Colonic mucosa (tissue), 4 donors: ENCODE data around the gene JAG2. TPM values are rescaled to one million over a fixed set of nuclear protein-coding genes. Genes with fewer than 3 reads are reported as not detected.

Experiments used
- DNase-seq: peaks from one replicate; pipeline ENCODE4 v3.0.0-alpha.2; 2020
- H3K27ac ChIP-seq: fragments of 200-600 bp; one replicate; pipeline ENCODE4 v1.8.0; 2021
- H3K27me3 ChIP-seq: fragments of 200-600 bp; one replicate; pipeline ENCODE4 v1.8.0; 2021
- H3K36me3 ChIP-seq: fragments of 200-600 bp; one replicate; pipeline ENCODE4 v1.8.0; 2021
- H3K4me1 ChIP-seq: fragments of 200-600 bp; one replicate; pipeline ENCODE4 v1.8.0; 2021; ENCODE audit warnings: mild to moderate bottlenecking
- H3K4me3 ChIP-seq: fragments of 200-600 bp; one replicate; pipeline ENCODE4 v1.8.0; 2021
- H3K9ac ChIP-seq, 2 donors: one replicate each; pipeline ENCODE4 v1.7.0; 2013; ENCODE audit warnings: control low read depth in 2 of 2, low read depth in 2 of 2, low read length in 2 of 2
- H3K9me3 ChIP-seq: fragments of 200-600 bp; one replicate; pipeline ENCODE4 v1.8.0; 2021
- intact Hi-C: fragments of 100-400 bp; cut with DNase I; formaldehyde crosslinking; loops from one replicate; pipeline ENCODE4 v1.14.1; 2022
- total RNA-seq, 2 donors: library from RNA; stranded (reverse); fragmentation: NEBNext Ultra II Directional in 1 of 2; extraction: Animal tissue kit (Norgen Biotek cat#: 25700) in 1 of 2; gene quantifications; one replicate each; pipeline ENCODE4 v1.2.1, GENCODE V29; 2021
- TF ChIP-seq, protein P1 (sequence below): fragments of 200-600 bp; IDR thresholded peaks from one replicate; pipeline ENCODE4 v1.8.0; 2022; ENCODE audit warnings: antibody characterized with exemption, mild to moderate bottlenecking
- donor health status: healthy.
- donor health status: DM: no; HTN: no; CAD: no.
- donor health status: DM: no; HTN: no; CAD: no.

The JAG2 gene
- total RNA-seq, 2 donors from 2014 or later = 8.2 to 11.0 TPM

DNA sequence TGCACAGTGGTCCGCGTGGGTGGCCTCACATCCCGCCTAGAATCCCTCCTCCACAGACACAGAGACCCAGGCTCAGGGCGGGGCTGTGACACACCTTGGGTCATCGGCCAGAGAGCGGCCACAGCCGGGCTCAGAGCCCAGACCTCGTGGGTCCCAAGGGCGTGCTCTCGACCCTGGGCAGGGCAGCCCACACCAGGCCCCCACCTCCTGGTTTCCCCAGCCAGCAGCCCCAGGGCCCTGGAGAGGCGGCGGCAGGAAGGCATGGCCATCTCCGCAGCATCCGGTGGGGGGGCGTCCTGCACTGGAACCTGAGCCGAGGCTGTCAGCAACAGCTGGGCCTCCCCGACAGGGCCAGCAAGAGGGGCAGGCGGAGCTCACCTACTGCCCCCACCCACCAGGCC is 15.2 kb downstream of the JAG2 start:
- Histone ChIP-seq H3K4me1 (no peaks in the 10 kb centered on the region), H3K9ac (no peak overlapping the region), H3K27ac (no peak overlapping the region), H3K36me3 (no peaks in the 10 kb centered on the region), H3K9me3 (no peaks in the 10 kb centered on the region), H3K4me3 (no peak overlapping the region), H3K27me3 (no peaks in the 10 kb centered on the region)
- intact Hi-C loops = no loop called here
- no peak for DNase-seq
- TF ChIP-seq, protein P1, sequence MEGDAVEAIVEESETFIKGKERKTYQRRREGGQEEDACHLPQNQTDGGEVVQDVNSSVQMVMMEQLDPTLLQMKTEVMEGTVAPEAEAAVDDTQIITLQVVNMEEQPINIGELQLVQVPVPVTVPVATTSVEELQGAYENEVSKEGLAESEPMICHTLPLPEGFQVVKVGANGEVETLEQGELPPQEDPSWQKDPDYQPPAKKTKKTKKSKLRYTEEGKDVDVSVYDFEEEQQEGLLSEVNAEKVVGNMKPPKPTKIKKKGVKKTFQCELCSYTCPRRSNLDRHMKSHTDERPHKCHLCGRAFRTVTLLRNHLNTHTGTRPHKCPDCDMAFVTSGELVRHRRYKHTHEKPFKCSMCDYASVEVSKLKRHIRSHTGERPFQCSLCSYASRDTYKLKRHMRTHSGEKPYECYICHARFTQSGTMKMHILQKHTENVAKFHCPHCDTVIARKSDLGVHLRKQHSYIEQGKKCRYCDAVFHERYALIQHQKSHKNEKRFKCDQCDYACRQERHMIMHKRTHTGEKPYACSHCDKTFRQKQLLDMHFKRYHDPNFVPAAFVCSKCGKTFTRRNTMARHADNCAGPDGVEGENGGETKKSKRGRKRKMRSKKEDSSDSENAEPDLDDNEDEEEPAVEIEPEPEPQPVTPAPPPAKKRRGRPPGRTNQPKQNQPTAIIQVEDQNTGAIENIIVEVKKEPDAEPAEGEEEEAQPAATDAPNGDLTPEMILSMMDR = no peak

DNA sequence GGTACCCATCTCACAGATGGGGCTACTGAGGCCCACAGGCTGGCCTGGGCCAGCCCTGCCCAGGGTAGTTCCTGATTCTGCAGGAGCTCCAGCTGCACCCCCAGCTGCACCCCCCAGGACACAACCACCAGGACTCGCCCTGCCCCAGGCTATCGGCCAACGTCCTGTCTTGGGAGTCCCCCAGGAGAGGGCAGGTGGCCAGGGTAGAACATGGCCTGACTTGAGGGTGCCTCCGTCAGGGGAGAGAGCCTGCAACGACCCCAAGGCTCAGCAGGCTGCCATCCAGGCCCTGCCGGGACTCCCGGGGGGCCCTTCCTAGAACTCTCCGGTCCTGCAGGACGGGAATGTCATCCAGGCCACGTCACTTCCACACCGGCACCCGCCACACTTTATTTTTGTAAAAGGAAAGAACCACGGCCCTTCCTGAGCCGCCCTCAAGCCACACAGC is 15.8 kb downstream of the JAG2 start:
- H3K27me3 ChIP-seq = no peaks in the 10 kb centered on the region
- no peak overlapping the region for H3K27ac ChIP-seq
- no peaks in the 10 kb centered on the region for H3K9me3 ChIP-seq
- no peak overlapping the region for H3K4me3 ChIP-seq
- intact Hi-C loops = no loop called here
- TF ChIP-seq, protein P1 = no peak
- H3K36me3 ChIP-seq = no peaks in the 10 kb centered on the region
- DNase-seq = no peak
- H3K4me1 ChIP-seq = no peaks in the 10 kb centered on the region
- H3K9ac ChIP-seq = no peak overlapping the region

DNA sequence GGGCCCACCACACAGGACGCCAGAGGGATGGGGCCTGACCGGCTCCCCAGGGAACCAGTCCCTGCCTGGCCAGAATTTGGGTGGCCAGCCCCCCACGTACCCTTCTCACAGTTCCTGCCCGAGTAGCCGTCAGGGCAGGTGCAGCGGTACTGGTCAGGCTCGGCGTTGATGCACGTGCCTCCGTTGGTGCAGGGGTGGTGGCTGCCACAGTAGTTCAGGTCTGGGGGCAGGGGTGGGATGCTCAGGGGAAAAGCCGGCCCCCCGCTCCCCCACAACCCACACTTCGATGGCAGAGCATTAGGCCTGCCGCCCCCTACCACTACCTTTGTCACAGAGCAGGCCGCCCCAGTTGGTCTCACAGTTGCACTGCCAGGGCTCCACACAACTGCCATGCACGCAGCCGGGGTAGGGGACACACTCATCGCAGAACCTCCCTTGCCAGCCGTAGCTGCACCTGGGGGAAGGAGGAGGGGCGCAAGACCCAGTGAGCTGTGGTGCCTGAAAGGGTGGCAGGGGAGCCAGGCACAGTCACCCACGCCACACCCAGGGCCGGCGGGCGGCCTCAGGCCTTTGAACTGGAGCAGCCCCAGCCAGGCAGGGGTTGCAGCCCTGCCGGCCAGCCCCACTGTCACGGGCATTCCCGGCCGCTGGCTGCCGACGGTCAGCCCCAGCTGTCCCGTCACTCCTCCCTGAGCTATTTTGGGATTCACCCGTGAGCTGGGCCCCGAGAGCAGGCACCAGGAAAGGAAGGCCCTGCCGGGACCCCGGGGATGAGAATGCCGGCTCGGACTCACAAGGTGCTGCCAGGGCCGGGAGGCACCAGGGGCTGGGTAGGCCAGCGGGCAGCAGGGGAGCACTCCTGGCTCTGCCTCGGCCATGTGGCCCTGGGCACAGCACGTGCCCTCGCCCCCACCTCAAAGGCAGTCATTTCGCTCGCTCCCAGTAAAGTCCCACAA is 16.5 kb downstream of the JAG2 start:
- no peak overlapping the region for H3K27ac ChIP-seq
- TF ChIP-seq, protein P1 = no peak
- intact Hi-C loops = no loop called here
- DNase-seq = no peak
- no peaks in the 10 kb centered on the region for H3K4me1 ChIP-seq
- H3K4me3 ChIP-seq = no peak overlapping the region
- H3K9ac ChIP-seq = no peak overlapping the region
- H3K36me3 ChIP-seq = no peaks in the 10 kb centered on the region
- H3K27me3 ChIP-seq = no peaks in the 10 kb centered on the region
- H3K9me3 ChIP-seq = no peaks in the 10 kb centered on the region

DNA sequence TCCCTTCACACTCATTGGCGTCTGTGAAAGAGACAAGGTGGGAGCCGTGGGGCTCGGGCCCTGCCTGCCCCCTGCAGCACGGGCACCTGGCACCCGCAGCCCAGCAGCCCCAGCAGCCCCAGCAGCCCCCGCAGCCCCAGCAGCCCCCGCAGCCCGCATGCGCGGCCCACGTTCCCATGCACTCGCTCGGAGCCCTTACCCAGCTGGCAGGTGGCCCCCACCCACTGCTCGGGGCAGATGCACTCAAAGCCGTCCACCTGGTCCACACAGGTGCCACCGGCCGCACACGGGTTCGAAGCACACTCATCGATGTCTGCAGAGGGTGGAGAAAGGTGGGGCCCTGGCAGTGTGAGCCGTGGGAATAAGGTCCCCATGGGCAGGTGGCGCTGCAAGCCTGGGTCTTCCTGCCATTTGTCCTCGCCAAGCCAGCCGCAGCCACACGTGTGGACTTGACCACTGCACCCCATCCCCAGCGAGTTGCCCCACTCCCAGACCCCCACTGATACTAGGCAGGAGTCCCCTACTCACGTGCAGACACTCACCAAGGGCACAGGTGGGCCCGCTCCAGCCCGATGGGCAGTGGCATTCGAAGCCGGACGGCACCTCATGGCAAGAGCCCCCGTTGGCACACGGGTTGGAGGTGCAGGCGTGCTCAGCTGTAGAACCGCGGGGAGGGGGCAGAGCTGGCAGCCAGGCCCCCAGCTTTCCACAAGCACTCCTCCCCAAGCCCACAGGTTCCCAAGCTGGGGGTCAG is 17.3 kb downstream of the JAG2 start:
- H3K9ac ChIP-seq = no peak overlapping the region
- no peak overlapping the region for H3K4me3 ChIP-seq
- H3K27me3 ChIP-seq = no peaks in the 10 kb centered on the region
- no peak overlapping the region for H3K27ac ChIP-seq
- TF ChIP-seq, protein P1 = no peak
- H3K4me1 ChIP-seq = no peaks in the 10 kb centered on the region
- intact Hi-C loops = no loop called here
- no peaks in the 10 kb centered on the region for H3K36me3 ChIP-seq
- no peak for DNase-seq
- no peaks in the 10 kb centered on the region for H3K9me3 ChIP-seq

DNA sequence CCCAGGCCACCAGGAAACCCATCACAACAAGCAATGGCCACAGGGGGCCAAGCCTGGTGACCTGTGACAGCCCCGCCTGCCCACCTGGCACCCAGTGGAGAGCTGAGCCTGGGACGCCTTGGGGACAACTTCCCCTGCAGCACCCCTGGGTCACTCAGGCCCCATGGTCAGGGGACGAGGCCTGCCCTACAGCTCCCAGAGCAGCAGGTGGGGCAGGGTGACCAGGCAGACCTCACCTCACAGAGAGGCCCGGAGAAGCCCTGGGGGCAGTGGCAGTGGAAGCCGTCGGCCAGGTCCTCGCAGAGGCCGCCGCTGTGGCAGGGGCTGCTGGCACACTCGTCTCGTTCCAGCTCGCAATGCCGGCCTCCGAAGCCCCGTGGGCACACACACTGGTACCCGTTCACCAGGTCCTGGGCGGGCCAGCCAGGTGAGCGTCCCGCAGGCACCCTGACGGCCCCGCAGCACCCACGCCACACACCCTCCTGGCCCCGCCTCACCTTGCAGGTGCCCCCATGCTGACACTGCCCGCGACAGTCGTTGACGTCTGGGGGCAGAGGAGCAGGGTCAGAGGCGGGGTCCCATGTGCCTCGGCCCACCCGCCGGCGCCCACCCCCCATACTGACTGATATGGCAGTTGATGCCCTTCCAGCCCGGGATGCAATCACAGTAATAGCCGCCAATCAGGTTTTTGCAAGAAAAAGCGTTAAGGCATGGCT is 18.1 kb downstream of the JAG2 start:
- H3K4me1 ChIP-seq = no peaks in the 10 kb centered on the region
- H3K36me3 ChIP-seq = no peaks in the 10 kb centered on the region
- no peak overlapping the region for H3K27ac ChIP-seq
- H3K4me3 ChIP-seq = no peak overlapping the region
- DNase-seq = no peak
- no peak overlapping the region for H3K9ac ChIP-seq
- intact Hi-C loops = no loop called here
- no peaks in the 10 kb centered on the region for H3K27me3 ChIP-seq
- TF ChIP-seq, protein P1 = no peak
- no peaks in the 10 kb centered on the region for H3K9me3 ChIP-seq
